Stimulated activated CD8-positive, alpha-beta memory T cell treated with anti-CD3 and anti-CD28 coated beads, Interleukin-4, amount 100 ng/mL, for 48 hours (primary cell): Measurements from ENCODE around the gene C1orf159.
"Not testable (repeated sequence)": the region's sequence is repeated elsewhere in the genome, so short reads cannot be mapped to it uniquely, and the experiment has no call there.

ENCODE experiments used
- DNase-seq: peaks from one replicate; pipeline ENCODE4 v3.0.0-alpha.2; 2020

The C1orf159 gene

GRCh38 chr1:1116701-1117468 lies 996 bp upstream of the C1orf159 start:
- DNase-seq: peak; percentile 59

GRCh38 chr1:1115136-1115785 lies 628 bp downstream of the C1orf159 start:
- DNase-seq: no peak

DNA sequence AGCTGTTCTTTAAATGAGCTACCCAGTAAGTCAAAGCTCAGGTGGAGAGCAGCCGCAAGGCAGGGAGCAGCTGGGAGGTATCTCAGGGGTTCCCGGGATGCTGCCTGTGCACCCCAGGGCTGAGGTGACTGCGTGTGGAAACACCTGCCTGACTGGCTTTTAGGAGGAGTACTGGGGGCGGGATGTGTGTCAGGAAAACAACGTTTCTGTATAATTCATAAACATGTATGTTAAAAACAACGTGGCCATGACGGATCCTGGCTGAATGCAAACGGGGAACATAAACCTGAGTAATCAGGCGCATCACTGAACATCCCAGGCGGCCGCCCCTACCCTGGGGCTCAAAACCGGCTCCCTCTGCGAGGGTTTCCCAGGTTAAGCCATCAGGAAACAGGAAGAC lies 1.5 kb downstream of the C1orf159 start:
- no peak for DNase-seq

DNA sequence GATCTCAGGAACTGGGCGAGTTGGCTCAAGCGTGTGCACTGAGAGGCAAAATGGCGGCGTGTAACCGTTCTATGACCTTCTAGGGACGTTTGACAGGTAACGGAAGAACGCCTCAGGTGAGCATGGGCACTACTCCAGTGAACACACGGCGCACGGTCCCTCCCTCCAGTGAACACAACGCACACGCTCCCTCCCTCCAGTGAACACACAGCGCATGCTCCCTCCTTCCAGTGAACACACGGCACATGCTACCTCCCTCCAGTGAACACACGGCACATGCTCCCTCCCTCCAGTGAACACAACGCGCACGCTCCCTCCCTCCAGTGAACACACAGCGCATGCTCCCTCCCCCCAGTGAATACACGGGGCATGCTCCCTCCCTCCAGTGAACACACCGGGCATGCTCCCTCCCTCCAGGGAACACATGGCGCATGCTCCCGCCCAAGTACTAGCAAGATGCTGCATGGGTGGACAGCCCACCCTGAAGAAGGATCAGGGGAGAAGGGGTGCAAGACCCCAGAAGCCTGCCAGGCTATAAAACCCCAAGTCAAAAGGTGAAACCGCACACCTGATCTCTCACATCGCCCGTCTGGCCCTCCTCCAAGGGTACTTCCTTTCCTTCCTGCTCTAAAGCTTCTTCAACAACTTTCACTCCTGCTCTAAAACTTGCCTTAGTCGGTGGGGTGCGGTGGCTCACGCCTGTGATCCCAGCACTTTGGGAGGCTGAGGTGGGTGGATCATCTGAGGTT lies 3.5 kb downstream of the C1orf159 start:
- no peak for DNase-seq

GRCh38 chr1:1111516-1112236 lies 4.2 kb downstream of the C1orf159 start:
- no peak for DNase-seq

GRCh38 chr1:1110561-1110971 lies 5.3 kb downstream of the C1orf159 start:
- DNase-seq: no peak

DNA sequence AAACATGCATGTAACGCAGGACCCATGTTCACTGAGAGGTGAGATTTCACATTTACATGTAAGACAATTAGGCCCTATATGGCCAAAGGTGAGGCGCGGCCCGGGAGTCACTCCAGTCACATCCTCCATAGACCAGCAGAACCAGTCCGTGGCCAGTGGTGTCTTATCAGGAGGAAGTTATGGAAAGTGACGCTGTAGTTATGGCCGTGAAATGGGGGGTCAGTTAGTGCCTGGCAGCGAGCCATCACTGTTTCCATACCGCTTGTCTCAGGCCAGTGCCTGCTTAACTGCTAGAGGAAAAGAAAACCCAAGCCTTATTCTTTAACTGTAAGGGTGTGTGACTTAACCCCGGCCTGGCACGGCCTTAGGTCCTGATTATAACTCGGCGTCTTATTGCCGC lies 6.1 kb downstream of the C1orf159 start:
- DNase-seq: no peak

DNA sequence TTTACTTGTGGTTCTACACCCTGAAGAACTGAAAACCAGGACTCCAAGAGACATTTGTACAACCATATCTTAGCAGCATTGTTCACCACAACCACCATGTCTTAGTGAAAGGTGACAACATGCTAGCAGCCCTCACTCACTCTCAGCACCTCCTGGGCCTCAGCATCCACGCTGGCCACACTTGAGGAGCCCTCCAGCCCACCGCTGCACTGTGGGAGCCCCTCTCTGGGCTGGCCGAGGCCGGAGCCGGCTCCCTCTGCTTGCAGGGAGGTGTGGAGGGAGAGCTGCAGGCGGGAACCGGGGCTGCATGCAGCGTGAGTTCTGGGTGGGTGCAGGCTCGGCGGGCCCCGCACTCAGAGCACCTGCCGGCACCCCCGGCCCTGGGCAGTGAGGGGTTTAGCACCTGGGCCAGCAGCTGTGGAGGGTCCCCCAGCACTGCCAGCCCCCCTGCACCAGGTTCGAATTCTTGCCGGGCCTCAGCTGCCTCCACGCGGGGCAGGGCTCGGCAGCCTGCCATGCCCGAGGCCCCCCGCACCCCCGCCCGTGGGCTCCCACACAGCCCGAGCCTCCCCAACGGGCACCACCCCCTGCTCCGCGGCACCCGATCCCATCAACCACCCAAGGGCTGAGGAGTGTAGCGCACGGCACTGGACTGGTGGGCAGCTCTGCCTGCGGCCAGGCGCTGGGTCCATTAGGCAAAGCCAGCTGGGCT lies 9.2 kb downstream of the C1orf159 start:
- no peak for DNase-seq

- not testable (repeated sequence) for DNase-seq
These were observed 11.7 kb downstream of the C1orf159 start for GRCh38 chr1:1104152-1104551.

- DNase-seq: no peak
These were observed 14.4 kb downstream of the C1orf159 start for GRCh38 chr1:1101503-1101902.

DNA sequence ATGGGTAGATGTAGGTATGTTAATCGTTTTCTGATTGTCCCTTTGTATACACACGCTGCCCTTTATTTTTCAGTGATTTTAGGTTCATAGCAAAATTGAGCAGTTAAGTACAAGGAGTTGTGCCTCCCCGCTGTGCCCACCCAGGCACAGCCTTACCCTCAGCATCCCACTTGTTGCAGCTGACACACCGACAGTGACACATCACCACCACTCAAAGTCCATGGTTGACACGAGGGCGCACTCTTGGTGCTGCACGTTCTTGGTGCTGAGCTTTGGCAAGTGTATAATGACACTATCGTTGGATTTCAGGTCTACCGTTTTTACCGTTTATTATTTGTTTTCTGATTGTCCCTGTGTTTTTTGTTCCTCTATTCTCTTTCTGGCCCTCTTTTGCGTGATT lies 15.6 kb downstream of the C1orf159 start:
- no peak for DNase-seq

DNA sequence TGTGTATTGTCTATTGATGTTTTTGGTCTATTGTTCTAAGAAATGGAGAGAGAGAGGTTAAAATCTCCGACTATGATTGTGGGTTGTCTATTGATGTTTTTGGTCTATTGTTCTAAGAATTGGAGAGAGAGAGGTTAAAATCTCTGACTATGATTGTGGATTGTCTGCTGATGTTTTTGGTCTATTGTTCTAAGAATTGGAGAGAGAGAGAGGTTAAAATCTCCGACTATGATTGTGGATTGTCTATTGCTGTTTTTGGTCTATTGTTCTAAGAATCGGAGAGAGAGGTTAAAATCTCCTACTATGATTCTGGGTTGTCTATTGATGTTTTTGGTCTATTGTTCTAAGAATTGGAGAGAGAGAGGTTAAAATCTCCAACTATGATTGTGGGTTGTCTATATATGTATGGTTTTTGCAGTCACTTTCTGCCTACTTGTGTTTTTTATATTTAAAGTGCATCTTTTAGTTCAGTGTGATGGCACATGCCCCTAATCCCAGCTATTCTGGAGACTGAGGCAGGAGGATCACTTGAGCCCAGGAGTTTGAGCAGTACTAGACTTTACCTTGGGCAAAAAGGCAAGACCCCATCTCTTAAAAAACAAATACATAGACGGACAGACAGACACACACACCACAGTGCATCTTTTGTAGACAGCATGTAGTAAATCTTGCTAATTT lies 16.2 kb downstream of the C1orf159 start:
- DNase-seq: no peak

DNA sequence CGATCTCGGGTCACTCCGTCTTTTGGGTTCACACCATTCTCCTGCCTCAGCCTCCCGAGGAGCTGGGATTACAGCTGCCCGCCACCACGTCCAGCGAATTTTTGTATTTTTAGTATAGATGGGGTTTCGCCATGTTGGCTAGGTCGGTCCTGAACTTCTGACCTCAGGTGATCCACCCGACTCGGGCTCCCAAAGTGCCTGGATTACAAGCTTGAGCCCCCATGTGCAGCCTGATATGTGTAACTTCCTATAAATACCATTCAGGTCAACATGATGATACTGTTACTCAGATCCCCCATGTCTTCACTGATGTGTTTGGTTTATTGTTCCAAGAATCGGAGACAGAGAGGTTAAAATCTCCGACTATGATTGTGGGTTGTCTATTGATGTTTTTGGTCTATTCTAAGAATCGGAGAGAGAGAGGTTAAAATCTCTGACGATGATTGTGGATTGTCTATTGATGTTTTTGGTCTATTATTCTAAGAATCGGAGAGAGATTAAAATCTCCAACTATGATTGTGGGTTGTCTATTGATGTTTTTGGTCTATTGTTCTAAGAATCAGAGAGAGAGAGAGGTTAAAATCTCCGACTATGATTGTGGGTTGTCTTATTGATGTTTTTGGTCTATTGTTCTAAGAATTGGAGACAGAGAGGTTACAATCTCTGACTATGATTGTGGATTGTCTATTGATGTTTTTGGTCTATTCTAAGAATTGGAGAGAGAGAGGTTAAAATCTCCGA lies 17.0 kb downstream of the C1orf159 start:
- no peak for DNase-seq

DNA sequence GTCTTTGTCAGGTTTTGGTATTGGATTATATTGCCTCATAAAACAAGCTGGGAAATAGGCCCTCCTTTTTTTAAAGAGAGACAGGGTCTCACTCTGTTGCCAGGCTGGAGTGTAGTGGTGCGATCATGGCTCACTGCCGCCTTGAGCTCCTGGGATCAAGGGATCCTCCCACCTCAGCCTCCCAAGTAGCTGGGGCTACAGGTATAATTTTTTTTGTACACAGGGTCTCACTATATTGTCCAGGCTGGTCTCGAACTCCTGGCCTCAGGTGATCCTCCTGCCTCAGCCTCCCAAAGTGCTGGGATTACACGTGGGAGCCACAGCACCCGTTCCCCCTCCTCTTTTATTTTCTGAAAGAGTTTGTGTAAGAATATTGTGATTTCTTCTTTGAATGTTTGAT lies 19.8 kb downstream of the C1orf159 start:
- not testable (repeated sequence) for DNase-seq

DNA sequence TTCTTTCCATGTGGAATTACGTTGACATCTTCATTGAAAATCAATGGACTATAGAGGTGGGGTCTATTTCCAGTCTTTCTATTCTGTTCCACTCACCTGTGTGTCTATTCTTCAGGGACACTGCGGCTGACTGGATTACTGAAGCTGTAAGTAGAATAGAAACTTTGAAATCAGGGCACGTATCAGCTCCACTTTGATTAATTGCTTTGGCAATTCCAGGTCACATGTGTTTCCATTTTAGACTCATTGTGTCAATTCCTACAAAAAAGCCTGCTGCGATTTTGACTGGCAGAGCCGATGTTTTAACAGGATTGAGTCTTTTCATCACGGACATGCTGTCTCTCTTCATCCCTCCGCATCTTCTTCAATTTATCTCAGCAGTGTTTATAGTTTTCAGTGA lies 20.9 kb downstream of the C1orf159 start:
- no peak for DNase-seq

DNA sequence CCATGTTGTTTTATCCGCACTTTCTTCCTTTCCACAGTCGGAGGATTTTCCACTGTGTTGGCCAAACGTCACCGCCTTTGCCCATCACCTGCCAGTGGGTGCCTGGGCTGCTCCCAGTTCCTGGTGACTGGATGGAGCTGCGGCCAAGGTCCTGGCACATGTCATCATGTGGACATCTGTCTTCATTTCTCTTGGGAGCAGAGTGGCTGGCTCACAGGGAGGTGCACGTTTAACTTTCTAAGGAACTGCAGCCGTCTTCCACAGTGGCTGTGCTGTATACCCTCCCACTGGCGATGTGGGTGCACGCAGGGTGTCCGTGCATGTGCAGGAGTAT lies 22.3 kb downstream of the C1orf159 start:
- no peak for DNase-seq

DNA sequence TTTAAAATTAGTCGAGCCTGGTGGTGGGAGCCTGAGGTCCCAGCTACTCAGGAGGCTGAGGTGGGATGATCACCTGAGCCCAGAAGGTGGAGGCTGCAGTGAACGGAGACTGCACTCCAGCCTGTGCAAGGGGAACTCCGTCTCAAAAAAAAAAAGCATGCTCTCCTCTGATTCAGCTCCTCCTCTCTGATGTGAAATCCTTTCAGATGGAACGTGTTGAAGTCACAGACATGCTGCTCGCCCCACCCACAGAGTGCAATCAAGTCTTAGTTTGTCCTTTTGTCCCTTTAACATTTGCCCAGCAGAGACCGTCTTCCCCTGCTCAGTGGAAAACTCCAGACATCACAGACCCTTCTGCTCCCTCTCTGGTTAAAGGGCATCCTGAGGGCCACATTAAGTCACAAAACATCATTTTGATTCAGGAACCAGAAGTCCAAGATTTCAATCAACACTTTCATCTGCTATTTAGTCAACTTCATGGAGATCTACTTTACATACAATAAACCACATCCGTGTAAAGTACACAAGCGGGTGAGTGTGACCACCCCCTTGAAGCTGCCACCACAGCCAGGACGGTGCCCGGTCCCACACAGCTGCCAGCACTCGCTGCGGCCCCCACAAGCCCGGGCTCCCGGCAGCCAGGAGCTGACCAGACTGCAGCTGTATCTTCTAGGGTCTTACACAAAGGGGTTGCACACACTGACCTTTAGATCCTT lies 22.8 kb downstream of the C1orf159 start:
- DNase-seq: no peak

- DNase-seq: no peak
These were observed 23.6 kb downstream of the C1orf159 start for GRCh38 chr1:1092149-1092855.

- DNase-seq: no peak
These were observed 24.3 kb downstream of the C1orf159 start for GRCh38 chr1:1091344-1092148.
